GM19193 (cell line): ENCODE results near the gene BCL10.

Source experiments
- POLR2A ChIP-seq: IDR thresholded peaks from 4 replicates; pipeline ENCODE4 v1.6.1; 2011; ENCODE audit not compliant: insufficient read depth, insufficient read length; ENCODE audit errors: extremely low read depth

The BCL10 gene

DNA sequence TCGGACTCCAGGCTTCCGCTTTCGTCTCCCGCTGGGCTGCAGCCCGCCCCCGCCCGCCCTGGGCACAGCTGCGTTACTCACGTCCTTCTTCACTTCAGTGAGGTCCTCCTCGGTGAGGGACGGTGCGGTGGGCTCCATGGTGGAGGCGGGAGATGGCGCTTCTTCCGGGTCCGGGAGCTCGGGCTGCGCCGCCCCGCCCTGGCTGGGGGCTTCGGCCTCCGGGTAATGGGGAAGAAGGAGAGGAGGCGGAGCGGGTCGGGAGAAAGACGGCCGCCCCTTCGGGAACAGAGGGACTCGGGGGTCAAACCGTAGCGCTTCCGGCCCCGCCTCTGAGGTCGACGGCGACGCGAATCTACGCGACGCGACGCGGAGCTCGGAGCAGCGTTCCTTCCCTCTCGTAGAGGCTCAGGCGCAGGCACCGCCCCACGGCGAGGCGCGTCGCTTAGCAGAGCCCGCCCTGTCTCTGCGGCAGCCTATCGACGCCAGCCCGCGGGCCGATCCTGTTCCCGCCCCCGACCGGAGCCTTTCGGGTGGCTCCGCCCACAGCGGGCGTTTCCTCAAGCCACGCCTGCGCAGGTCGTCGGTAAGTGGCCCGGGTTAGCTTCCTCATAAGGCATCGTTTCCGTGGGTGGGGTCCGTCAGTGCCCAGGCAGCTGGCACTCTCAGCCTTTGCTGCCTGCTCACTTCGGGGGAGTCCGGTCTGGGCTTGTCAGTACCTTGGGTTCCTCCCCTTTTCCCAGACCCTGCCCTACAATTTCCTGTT lies at the start of gene BCL10:
Gene BCL10, minus strand, starts transcription at position 418 of the 763 bp plus-strand sequence. Its CDS starts 280 bp downstream, at position 138.
- peak; percentile 70 for TF ChIP-seq POLR2A

DNA sequence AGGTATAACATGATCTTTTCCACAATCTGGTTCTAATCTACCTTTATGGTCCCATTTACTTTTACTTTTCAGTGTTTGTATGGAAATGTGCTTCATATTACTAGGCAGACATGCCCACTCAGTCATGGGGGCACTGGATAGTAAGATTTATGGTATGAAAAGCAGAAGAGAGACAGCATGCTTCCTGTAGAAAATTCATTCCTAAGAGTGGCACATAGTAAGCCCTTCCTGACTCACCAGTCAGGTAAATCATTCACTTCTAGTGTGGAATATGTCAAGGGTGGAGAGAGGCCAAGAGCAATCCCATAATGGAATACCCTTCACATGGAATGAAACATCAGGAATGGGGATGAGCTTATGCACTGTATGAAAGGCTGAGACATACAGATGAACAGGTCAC lies 49.5 kb upstream of the BCL10 start:
- no peak for TF ChIP-seq POLR2A

DNA sequence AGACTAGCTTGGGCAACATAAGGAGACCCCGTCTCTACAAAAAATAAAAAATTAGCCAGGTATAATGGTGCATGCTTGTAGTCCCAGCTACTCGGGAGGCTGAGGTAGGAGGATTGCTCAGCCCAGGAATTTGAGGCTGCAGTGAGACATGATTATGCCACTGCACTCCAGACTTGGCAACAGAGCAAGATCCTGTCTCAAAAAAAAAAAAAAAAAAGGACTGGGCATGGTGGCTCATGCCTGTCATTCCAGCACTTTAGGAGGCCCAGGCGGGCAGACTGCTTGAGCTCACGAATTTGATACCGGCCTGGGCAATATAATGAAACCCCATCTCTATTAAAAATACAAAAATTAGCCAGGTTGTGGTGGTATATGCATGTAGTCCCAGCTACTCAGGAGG lies 47.3 kb upstream of the BCL10 start:
- no peak for TF ChIP-seq POLR2A

DNA sequence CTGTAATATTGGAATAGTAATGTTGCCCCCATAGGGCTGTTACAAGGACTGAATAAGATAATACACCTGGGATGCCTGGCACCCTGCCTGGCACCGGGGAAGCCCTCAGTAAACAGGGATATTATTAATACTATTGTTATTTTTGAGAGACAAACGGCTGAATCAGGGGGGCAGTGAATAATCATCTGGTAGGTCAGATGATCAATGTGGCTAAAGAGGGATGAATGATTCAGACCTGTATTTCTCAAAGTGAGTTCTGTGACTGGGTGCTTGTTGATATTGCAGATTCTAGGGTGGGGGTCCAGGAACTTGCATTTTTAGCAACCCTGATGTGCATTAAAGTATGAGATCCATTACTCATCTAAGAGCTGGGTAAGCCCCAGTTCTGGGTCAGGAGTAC lies 46.2 kb upstream of the BCL10 start:
- TF ChIP-seq POLR2A, result no peak

DNA sequence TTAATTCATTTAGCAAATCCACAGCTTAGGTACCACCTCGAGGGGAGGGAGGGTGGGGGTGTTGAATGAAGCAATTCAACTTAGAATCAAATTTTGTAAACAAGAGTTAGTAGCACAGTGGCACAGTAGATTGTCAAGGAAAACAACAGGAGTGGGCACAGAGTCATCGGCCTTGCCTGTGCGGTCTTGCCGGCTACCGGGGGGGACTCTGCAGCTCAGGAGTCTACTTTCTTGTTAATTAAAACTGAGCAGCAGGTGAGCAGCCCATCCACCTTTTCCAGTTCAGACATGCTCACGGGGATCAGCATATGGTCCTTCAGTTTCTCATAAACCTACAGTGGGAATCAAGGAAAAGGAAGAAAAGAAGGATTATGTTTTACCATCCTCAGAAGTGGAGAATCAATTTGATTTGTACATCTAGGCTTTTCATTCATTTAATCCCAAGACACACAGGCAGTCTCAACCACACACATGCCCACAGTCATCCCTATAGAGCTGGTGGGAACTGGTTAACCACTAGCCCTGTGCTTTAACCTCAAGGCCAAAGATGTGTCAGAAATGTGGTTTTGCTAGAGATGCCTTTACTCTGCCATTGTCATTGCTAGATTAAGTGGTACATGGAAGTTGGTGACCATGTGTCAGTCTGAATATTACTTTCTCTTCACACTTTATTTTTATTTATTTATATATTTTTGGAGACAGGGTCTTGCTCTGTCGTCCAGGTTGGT lies 45.0 kb upstream of the BCL10 start:
- TF ChIP-seq POLR2A, result no peak

DNA sequence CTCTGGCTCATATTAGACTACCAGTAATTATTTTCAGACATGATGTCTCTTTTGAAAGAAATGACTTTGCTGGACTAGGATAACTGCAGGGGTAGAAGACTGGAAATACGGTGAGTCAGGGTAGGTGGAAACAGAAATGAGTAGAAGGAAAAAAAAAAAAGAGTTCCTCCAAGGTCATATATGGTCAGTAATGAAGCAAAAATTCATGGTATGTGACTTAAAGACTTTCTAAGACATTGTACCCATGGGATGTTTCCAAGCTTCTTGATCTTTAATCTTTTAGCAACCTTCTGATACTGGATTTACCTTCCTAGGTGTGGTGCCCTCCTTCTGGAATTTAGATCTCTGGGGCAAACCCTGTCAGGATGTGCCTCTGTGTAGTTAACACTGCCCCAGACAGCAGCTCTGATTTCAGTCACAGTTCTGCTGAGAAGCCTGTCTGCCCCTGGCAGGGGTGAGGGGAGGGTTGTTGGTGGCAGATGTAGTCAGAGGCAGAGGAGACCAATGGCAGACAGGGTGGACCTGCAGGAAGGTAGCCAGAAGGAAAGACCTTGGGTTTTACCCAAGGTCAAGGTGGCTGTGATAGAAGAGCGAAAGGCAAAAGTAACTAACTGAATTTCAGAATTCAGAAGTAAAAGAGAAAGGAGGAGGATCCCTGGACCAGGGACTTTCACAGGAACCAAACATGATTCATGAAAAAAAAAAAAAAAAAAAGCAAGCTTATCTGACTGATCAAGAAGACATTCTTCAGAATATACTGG lies 44.1 kb upstream of the BCL10 start:
- TF ChIP-seq POLR2A, result no peak

DNA sequence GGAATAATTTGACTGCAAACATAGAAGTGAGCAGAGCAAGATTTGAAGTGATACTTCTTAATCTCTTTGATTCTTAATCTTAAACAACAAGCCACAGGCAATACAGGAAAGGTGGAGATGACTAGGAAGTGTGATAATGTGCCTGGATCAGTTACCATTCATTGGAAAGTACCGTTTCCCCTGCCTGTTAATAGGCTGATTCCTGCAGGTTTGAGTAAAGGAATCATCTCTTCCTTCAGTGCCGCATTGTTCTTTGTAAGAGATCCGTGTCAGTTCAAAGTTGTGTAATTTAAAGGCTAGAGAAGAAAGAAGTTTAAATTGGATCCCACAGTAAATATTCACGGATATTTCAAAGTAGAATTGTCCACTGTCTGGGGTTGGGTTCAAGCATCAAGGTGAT lies 43.5 kb upstream of the BCL10 start:
- no peak for TF ChIP-seq POLR2A

DNA sequence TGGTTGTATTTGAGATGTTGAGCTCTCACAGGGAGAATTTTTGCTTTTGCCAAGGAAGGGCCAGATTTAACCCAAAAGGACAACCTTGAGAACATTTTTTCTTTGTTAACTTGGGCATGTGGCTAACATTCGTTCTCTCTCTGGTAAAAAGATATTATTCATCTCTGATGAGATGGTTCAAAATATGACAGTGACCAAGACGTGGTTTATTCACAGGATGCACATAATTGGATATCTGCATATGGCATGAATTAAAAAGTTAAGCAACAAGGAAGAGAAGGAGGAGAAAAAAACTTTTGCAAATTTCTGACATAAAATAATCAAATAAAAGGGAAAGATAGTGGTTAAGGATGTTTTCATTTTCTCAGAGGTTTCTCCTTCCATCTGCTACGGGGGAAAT lies 43.1 kb upstream of the BCL10 start:
- no peak for TF ChIP-seq POLR2A

DNA sequence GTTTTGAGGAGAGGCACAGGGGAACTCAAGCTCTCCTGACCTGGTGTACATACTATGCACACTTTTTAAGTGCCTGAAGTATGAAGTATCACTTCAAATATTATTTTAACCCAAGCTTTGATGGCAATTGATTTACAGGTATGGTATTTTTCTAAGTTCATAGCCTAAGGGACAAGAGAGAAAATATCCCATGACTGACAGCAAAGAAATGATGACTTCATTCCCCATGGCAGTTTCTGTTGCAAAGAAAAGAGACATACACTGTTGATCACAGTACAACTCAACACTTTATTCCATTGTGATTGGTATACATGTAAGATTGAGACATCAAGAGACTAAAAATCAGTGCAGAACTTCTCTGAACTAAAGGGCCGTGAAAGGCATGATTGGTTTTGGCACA lies 41.8 kb upstream of the BCL10 start:
- no peak for TF ChIP-seq POLR2A

DNA sequence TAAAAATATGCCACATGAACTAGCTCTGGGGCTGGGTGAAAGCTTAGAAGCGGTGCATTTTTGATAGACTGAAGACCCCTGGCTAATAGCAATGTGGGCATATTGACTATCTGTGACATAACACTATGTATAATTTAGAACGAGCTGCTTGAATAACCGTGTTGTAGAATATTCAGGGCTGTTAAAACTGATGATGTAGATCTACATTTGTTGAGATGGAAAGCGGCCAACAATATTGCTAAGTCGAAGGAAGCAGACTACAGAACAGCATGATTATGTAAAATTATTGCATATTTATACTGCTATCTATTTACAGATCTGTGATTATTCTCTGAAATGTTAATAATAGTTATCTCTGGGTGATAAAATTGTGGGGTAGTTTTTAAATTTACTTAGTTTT lies 41.1 kb upstream of the BCL10 start:
- TF ChIP-seq POLR2A, result no peak

DNA sequence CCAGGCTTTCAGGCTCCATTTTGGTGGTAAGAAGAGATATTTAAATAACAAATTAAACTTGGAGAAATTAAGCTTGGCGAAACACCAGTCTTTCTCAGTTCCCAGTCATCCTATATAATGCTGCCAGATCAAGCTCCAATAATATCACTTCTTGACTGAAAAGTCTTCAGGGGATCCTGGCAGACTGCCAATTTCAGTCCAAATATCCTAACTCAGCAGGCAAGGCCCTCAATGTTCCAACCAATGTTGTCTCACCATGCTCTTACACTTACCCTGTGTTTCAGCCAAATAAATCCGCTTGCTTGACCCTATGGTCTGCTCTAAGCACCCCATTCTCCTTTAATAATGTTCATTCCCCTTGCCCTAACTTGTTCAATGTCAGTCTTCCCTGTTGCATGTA lies 39.9 kb upstream of the BCL10 start:
- TF ChIP-seq POLR2A, result no peak

DNA sequence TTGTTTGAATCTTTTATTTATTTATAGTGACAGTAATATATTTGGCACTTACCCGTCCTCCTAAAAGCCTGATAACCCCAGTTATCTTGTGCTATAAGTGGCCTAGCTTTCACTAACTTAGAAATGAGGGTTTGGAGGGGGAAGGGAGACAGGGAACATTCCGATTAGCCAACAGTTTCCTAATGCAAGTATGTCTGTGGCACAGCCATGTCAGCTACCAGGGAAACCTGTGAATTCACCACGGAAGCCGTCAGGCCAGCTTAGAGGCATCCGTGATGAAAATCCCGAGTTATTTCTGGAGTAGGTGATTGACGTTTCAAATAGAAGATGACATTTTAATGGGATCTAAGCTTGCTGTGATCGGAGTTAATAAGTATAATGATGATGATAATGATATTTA lies 39.4 kb upstream of the BCL10 start:
- TF ChIP-seq POLR2A, result no peak

DNA sequence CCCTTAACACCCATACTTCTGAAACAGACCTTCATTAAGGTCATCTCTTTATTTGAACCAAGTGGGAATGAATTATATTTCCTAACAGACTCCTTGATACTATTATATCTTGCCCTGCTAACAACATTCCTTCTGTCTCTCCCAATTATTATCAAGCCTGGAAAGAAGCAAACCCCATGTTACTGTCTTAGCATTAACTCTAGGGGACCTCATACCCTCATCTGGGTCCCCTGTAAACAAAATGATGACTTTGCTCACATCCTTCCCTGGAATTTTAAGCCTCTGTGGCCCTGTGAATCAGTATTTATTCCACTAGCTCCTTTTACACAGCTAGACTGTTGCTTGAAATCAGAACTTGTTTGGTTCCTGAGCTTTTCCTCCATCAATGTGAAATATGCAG lies 38.3 kb upstream of the BCL10 start:
- TF ChIP-seq POLR2A, result no peak

DNA sequence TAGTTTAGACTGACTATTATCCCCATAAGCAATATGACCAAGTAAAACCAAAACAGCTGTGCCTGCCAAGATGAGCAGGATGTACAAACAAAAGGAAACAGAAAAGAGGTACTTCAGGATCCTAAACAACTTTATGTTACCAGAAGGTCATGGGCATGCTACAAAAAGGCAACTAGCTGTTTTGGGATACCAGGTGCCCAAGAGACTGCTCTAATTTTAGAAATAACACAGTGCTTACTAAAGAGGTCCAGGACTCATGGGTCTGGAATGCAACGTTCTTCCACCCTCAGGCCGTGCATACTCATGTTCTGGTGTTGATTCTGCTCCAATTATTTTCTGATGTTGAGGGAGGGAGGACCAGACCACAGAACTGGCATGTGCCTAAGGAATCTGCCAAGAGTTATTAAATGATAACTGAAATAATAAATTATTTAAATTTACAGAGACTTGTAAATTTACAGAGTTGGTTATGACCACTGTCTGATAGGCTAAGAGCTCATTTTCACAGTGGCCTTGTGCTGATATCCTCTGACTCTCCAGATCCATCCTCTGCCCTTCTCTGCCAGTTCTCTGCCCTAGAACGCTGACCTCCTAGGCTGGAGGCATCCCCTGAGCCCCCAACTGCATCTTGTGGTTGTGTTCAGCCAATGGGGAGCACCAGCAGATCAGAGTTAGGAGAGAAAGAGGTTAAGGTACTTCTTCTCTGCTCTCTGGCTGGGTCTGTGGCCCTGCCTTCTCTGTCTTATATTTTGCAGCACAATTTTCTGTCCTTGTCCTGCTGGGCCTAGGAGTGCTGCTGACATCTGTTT lies 37.7 kb upstream of the BCL10 start:
- TF ChIP-seq POLR2A, result no peak

DNA sequence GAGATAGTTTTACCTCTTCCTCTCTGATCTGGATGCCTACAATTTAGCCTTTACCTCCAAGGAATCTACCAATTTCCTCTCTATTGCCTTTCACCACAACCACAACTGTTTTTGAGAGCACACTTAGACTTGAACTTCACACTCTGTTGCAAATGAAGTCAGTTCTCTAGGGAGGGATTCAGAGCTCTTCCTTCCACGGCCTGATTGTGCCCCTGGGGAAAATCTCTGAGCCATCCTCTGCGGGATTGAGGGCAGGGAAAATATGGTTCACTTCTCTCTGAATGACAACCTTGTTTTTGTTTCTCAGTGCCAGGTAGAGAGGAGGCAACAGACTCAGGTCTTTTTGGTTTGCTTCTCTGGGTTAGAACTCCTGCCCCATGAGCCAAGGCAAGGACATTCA lies 35.4 kb upstream of the BCL10 start:
- no peak for TF ChIP-seq POLR2A
